Activated T-helper 1 cell treated with anti-CD3 and anti-CD28 coated beads, Interleukin-12 subunit alpha, Interleukin-12 subunit beta, Interleukin-2, Interleukin-4 antibody, amounts not matched to agents 30 ng/mL and 10 ng/mL and 1 ng/mL, durations not matched to agents 14 hours and 24 hours and 36 hours (primary cell): ENCODE measurements around the gene CELF1. TPM values are rescaled to one million over a fixed set of nuclear protein-coding genes. Genes with fewer than 3 reads are reported as not detected.
"Not testable (repeated sequence)": the region's sequence is repeated elsewhere in the genome, so short reads cannot be mapped to it uniquely, and the experiment has no call there.

Experiments
- DNase-seq: peaks from one replicate; pipeline ENCODE4 v3.0.0; 2021; ENCODE audit warnings: low spot score
- H3K27ac Mint-ChIP-seq: one replicate; pipeline ENCODE4 v1.8.0; 2021; ENCODE audit warnings: mild to moderate bottlenecking, mixed read lengths
- H3K27me3 Mint-ChIP-seq: one replicate; pipeline ENCODE4 v1.8.0; 2022; ENCODE audit warnings: mild to moderate bottlenecking, moderate library complexity, mixed read lengths; ENCODE audit not compliant: insufficient read depth
- H3K36me3 Mint-ChIP-seq: one replicate; pipeline ENCODE4 v1.8.0; 2021; ENCODE audit warnings: low read depth, mixed read lengths
- H3K4me1 Mint-ChIP-seq: one replicate; pipeline ENCODE4 v1.8.0; 2021; ENCODE audit warnings: low read depth, mixed read lengths
- H3K4me3 Mint-ChIP-seq: one replicate; pipeline ENCODE4 v1.8.0; 2021; ENCODE audit warnings: mild to moderate bottlenecking, moderate library complexity, mixed read lengths
- H3K9me3 Mint-ChIP-seq: one replicate; pipeline ENCODE4 v1.8.0; 2021; ENCODE audit warnings: mixed read lengths
- intact Hi-C: fragments of 100-400 bp; cut with micrococcal nuclease; formaldehyde crosslinking; loops from one replicate; pipeline ENCODE4 v1.15.1; 2024
- total RNA-seq: library from RNA; stranded (reverse); gene quantifications from 2 replicates; pipeline ENCODE4 v1.2.3, GENCODE V29; 2022

The CELF1 gene
- total RNA-seq, 1 donor from 2014 or later, result 148 TPM

- H3K9me3 Mint-ChIP-seq, result no peaks in the 10 kb centered on the region
These were observed 16.7 kb upstream of the CELF1 start for GRCh38 chr11:47569646-47570045.

GRCh38 chr11:47566149-47566698, 13.3 kb upstream of the CELF1 start:
- no peak for DNase-seq
- H3K27me3 Mint-ChIP-seq, result no peaks in the 10 kb centered on the region
- H3K4me1 Mint-ChIP-seq, result peaks cover 21% of the 10 kb centered on the region
- H3K4me3 Mint-ChIP-seq, result peak overlapping the region; percentile 86
- H3K9me3 Mint-ChIP-seq, result no peaks in the 10 kb centered on the region
- peaks cover 14% of the 10 kb centered on the region for H3K36me3 Mint-ChIP-seq
- peak overlapping the region; percentile 74 for H3K27ac Mint-ChIP-seq
- intact Hi-C loops, result no loop called here

More at GRCh38 chr11:47569646-47570045, 16.7 kb upstream of the CELF1 start:
- intact Hi-C loops, result no loop called here
- DNase-seq, result no peak
- no peak overlapping the region for H3K27ac Mint-ChIP-seq
- no peaks in the 10 kb centered on the region for H3K27me3 Mint-ChIP-seq
- peaks cover 14% of the 10 kb centered on the region for H3K4me1 Mint-ChIP-seq
- H3K36me3 Mint-ChIP-seq, result peaks cover 31% of the 10 kb centered on the region
- no peak overlapping the region for H3K4me3 Mint-ChIP-seq

GRCh38 chr11:47565340-47566148, 12.6 kb upstream of the CELF1 start, which contains the start of gene PTPMT1:
PTPMT1 (plus strand) TSS chr11:47565599; CDS start chr11:47565623, 24 bp downstream.
- no peaks in the 10 kb centered on the region for H3K27me3 Mint-ChIP-seq
- H3K36me3 Mint-ChIP-seq, result peaks cover 12% of the 10 kb centered on the region
- peak within 1 kb of the TSS; percentile 74 for H3K27ac Mint-ChIP-seq
- peak within 1 kb of the TSS; percentile 86 for H3K4me3 Mint-ChIP-seq
- H3K4me1 Mint-ChIP-seq, result peaks cover 21% of the 10 kb centered on the region
- H3K9me3 Mint-ChIP-seq, result no peaks in the 10 kb centered on the region
- intact Hi-C loops, result loop anchor here (1.0 kb wide), 2 partner anchors 12 to 13 kb away; partner anchors contain the start of genes CELF1 and KBTBD4
- peak; percentile 60 for DNase-seq

- Mint-ChIP-seq H3K36me3 (peaks cover 9% of the 10 kb centered on the region), H3K4me1 (peaks cover 21% of the 10 kb centered on the region), H3K9me3 (no peaks in the 10 kb centered on the region), H3K27me3 (no peaks in the 10 kb centered on the region), H3K4me3 (peak overlapping the region; percentile 80), H3K27ac (peak overlapping the region; percentile 73)
- intact Hi-C loops, result loop anchor here (1.0 kb wide), 2 partner anchors 12 to 13 kb away; partner anchors contain the start of genes CELF1 and KBTBD4
- DNase-seq, result no peak
These were observed 12.0 kb upstream of the CELF1 start for GRCh38 chr11:47564933-47565339.

GRCh38 chr11:47564366-47564765, 11.4 kb upstream of the CELF1 start:
- DNase-seq, intact Hi-C loops, H3K27me3 Mint-ChIP-seq, H3K36me3 Mint-ChIP-seq, H3K27ac Mint-ChIP-seq, H3K9me3 Mint-ChIP-seq: not testable (repeated sequence)
- H3K4me1 Mint-ChIP-seq, result peaks cover 21% of the 10 kb centered on the region
- peak overlapping the region; percentile 57 for H3K4me3 Mint-ChIP-seq

- DNase-seq, H3K36me3 Mint-ChIP-seq, intact Hi-C loops, H3K4me3 Mint-ChIP-seq, H3K27me3 Mint-ChIP-seq, H3K9me3 Mint-ChIP-seq, H3K27ac Mint-ChIP-seq: not testable (repeated sequence)
- H3K4me1 Mint-ChIP-seq, result peaks cover 21% of the 10 kb centered on the region
These were observed 9.5 kb upstream of the CELF1 start for GRCh38 chr11:47562393-47562792.

GRCh38 chr11:47560426-47560825, 7.5 kb upstream of the CELF1 start:
- no peaks in the 10 kb centered on the region for H3K36me3 Mint-ChIP-seq
- H3K9me3 Mint-ChIP-seq, result no peaks in the 10 kb centered on the region
- H3K4me3 Mint-ChIP-seq, result no peak overlapping the region
- H3K27ac Mint-ChIP-seq, result no peak overlapping the region
- no peak for DNase-seq
- intact Hi-C loops, result no loop called here
- peaks cover 11% of the 10 kb centered on the region for H3K4me1 Mint-ChIP-seq
- H3K27me3 Mint-ChIP-seq, result no peaks in the 10 kb centered on the region

- Mint-ChIP-seq H3K4me3 (no peak overlapping the region), H3K36me3 (no peaks in the 10 kb centered on the region), H3K27me3 (no peaks in the 10 kb centered on the region), H3K9me3 (no peaks in the 10 kb centered on the region), H3K4me1 (peaks cover 14% of the 10 kb centered on the region), H3K27ac (no peak overlapping the region)
- intact Hi-C loops, result no loop called here
- DNase-seq, result no peak
These were observed 5.8 kb upstream of the CELF1 start for GRCh38 chr11:47558695-47559094.

GRCh38 chr11:47557004-47557403, 4.1 kb upstream of the CELF1 start:
- DNase-seq, intact Hi-C loops, H3K4me3 Mint-ChIP-seq, H3K9me3 Mint-ChIP-seq, H3K27ac Mint-ChIP-seq, H3K27me3 Mint-ChIP-seq, H3K36me3 Mint-ChIP-seq: not testable (repeated sequence)
- peaks cover 13% of the 10 kb centered on the region for H3K4me1 Mint-ChIP-seq

GRCh38 chr11:47553406-47553743, 443 bp upstream of the CELF1 start:
- peaks cover 36% of the 10 kb centered on the region for H3K4me1 Mint-ChIP-seq
- H3K27ac Mint-ChIP-seq, result peak overlapping the region; percentile 80
- H3K27me3 Mint-ChIP-seq, result no peaks in the 10 kb centered on the region
- intact Hi-C loops, result loop anchor here (1.0 to 5.0 kb wide), 7 partner anchors 12 to 214 kb away; partner anchors contain the start of genes FNBP4, MTCH2, NDUFS3 and PSMC3
- DNase-seq, result no peak
- peak overlapping the region; percentile 89 for H3K4me3 Mint-ChIP-seq
- H3K9me3 Mint-ChIP-seq, result no peaks in the 10 kb centered on the region
- H3K36me3 Mint-ChIP-seq, result peaks cover 20% of the 10 kb centered on the region

GRCh38 chr11:47552056-47552565, 821 bp downstream of the CELF1 start:
- DNase-seq, result peak; percentile 11
- intact Hi-C loops, result loop anchor here (2.0 to 5.0 kb wide), 2 partner anchors 37 to 215 kb away; partner anchors contain the start of gene FNBP4
- Mint-ChIP-seq H3K27me3 (no peaks in the 10 kb centered on the region), H3K27ac (peak overlapping the region; percentile 97), H3K36me3 (peaks cover 24% of the 10 kb centered on the region), H3K9me3 (no peaks in the 10 kb centered on the region), H3K4me3 (peak overlapping the region; percentile 99), H3K4me1 (peaks cover 40% of the 10 kb centered on the region)

GRCh38 chr11:47551086-47551485, 1.8 kb downstream of the CELF1 start:
- Mint-ChIP-seq H3K9me3 (no peaks in the 10 kb centered on the region), H3K27ac (peak overlapping the region; percentile 97), H3K27me3 (no peaks in the 10 kb centered on the region), H3K36me3 (peaks cover 24% of the 10 kb centered on the region), H3K4me3 (peak overlapping the region; percentile 99), H3K4me1 (peaks cover 40% of the 10 kb centered on the region)
- DNase-seq, result no peak
- intact Hi-C loops, result loop anchor here (5.0 kb wide), 1 partner anchor 216 kb away; the partner anchor contains the start of gene FNBP4
